HG02798 (cell line): Measurements from ENCODE around the gene CDH2.

Source experiments
- ATAC-seq: cut with Tn5 transposase; IDR thresholded peaks from one replicate; pipeline ENCODE4 v1.9.1; 2021; ENCODE audit warnings: mild to moderate bottlenecking; ENCODE audit not compliant: unreplicated experiment, poor library complexity

Gene CDH2

GRCh38 chr18:28099237-28099636 is 77.7 kb downstream of the CDH2 start:
- ATAC-seq: no peak

GRCh38 chr18:28095631-28096030 is 81.3 kb downstream of the CDH2 start:
- ATAC-seq: no peak

- no peak for ATAC-seq
Measured at GRCh38 chr18:28095041-28095440, 81.9 kb downstream of the CDH2 start.

GRCh38 chr18:28091197-28091596 is 85.7 kb downstream of the CDH2 start:
- no peak for ATAC-seq

- no peak for ATAC-seq
Measured at GRCh38 chr18:28088477-28088876, 88.5 kb downstream of the CDH2 start.

DNA sequence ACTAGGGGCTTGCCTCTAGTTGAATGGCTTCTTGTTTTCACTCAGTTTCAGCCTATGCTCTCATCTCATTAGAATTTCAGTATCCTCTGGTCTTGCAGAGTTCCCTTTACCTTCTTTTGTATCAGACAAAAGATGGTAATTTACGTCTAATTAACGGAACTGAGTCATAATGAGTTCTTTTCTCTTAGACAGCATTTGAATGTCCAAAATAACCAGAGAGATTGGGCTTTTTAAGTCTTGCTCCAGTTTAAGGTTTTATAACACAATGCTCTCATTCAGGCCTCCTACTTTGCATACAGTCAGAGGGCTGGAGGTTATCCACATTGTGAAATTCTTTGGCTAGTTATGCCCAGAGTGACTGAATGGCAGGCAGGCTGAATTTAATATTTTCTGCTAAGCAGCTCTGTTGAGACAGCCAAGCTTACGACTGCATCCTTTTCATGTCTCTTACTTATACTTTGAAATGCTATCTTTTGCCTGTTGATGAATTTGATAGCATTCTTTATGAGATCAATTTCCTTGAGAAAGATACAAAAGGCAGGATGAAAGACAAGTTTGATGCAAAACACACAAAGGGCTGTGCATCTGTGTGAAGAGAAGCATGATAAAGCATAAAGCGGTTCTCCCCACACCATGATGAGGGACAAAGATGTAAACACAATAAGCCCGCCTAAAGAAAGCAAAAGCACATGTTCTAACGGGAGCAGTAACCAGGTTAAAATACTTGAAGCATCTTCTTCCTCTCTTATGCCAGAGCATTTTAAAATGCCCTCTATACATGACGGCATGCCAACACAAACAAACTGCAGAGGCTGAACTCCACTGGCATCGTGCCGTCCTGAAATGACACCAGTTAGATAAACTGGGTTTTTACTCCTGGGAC is 90.0 kb downstream of the CDH2 start:
- ATAC-seq: no peak

DNA sequence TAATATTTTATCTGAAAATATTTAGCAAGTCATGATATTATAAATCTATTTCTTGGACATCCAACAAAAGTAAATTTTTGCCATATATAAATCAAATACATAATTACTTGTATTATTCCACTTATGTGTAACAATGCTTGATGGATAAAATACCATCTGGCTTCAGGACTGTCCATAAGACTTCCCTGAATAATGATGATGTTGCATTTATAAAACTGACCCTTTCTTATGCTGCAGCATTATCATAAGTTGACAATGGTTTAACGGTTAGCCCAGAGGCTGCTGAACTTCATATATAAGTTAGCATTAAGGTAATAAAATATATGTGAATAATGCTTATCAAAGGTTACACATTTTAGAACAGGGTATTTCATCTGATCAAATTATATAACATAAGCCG is 95.4 kb downstream of the CDH2 start:
- ATAC-seq: no peak

DNA sequence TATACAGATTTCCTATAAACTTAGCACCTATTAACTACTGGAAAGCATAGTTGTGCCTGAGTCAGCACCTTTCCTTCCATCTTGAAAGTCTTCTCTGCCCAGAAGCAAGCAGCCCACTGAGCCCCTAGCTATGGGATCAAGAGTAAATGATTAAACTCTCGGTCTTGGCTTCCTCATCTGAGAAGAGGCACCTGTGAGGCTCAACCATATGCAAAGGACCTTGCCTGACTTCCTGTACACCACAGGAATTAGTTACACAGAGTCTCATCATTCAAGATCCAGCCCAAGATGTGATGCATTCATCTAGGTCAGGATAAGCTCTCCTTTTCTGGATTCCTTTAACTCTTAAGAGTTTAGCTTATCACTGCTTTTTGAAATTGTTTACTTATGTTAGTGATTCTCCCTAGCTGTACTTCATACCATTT is 96.0 kb downstream of the CDH2 start:
- no peak for ATAC-seq

GRCh38 chr18:28079883-28080282 is 97.0 kb downstream of the CDH2 start:
- ATAC-seq: no peak

DNA sequence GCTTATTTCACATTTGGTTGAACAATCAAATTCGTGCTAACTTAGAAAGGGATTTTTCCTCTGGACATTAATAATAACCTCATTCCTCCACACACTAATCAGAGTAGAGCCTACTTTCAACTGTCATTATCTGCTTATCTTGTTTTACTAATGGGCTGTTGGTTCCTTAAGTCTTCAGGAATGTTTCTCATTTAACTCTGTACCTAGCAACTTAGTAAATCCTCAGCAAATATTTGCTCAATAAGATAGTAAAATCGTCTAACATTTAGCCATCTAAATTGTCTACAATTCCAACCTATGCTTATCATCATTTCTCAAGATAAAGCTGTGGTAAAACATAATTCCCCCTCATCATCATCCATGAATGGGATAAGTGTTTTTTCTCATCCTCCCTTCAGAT is 98.1 kb downstream of the CDH2 start:
- no peak for ATAC-seq

DNA sequence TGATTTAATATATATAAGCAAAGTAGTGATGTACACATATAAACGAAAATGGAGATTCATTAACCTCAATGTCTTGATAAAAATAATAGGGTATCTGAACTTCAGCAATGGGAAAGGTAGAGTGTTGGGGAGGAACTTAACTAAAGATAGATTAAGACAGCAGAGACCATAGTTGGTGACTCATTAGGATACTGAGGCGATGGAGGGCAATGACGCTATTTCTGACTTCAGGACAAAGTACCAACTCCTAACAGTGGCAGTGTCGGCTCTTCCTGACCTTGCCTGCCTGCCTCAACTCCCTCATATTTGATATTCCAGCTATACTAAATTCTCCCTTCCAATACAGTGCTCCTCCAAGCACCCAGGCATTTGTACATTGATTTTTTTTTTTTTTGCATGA is 98.6 kb downstream of the CDH2 start:
- no peak for ATAC-seq

DNA sequence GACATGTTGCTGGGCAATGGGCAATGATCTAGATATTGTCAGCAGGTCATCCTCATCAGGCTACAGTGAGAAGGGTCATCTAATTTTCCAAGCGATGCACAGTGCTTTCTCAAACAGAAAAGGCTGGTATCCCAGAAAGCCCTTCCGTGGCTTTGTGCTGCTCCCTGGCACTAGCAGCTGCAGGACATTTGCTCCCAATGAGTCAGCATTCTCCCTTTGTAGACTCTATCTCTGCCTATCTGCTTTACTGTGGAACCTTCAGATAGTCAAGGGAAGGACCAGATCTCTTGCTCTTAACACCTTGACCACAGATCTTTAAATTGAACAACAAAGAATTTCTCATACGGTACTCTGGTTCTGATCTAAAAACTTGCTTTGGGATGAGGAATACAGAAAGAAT is 101.4 kb downstream of the CDH2 start:
- no peak for ATAC-seq

- no peak for ATAC-seq
Measured at GRCh38 chr18:28074076-28074475, 102.9 kb downstream of the CDH2 start.

- ATAC-seq: no peak
Measured at GRCh38 chr18:28073658-28074057, 103.3 kb downstream of the CDH2 start.

DNA sequence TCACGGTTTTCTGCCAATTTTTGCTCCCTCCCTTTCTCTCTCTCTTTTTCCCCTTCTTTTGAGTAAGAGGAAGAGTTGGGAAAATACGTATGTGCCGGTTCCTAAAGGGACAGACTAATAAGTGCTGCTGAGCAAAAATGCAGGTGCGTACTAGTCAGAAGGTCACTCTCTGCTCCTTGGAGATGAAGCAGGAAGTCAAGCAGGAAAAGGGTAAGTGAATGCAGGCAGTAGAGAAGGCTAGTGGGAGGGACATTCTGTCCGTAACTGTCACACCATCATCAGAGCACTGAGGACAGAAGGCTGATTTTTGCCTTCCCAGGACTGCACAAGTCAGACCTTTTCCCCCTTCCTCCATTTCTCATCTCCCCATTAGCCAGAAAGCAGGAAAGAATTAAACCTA is 105.7 kb downstream of the CDH2 start:
- no peak for ATAC-seq

DNA sequence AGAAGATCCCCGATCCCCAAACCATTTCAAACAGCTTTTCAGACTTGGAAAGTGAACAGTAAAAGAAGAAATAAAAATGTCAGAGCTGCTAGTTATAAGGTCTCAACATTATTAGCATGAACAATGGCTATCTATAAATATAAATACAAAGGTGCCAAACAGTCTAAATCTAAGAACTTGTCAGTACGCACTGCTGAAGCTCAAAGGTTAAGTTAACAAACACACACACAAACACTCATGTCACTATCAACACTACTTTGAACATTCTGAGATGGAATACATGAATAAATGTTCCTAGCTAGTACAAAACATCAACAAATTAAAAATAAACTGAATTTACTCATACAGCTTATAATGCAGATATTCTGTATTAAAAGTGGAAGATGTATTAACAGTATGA is 108.7 kb downstream of the CDH2 start:
- no peak for ATAC-seq

GRCh38 chr18:28067346-28067745 is 109.6 kb downstream of the CDH2 start:
- ATAC-seq: no peak

DNA sequence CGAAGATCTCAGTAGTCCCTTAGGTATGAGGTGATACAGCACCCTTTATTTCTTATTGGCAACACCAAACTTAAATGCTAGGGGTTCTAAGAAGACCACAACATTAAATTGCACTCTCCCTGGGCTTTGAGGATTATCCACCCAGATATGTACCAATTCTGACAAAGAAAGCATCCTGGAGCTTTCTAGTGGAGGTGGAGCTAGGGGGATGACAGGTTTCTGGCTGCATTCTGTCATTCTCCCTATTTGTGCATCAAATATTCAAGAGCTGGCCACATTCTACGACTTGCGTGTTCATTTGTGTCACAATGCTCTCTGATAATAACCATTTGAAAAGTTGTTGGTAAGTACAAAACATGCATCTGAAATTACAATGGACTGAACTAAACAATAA is 111.1 kb downstream of the CDH2 start:
- no peak for ATAC-seq

DNA sequence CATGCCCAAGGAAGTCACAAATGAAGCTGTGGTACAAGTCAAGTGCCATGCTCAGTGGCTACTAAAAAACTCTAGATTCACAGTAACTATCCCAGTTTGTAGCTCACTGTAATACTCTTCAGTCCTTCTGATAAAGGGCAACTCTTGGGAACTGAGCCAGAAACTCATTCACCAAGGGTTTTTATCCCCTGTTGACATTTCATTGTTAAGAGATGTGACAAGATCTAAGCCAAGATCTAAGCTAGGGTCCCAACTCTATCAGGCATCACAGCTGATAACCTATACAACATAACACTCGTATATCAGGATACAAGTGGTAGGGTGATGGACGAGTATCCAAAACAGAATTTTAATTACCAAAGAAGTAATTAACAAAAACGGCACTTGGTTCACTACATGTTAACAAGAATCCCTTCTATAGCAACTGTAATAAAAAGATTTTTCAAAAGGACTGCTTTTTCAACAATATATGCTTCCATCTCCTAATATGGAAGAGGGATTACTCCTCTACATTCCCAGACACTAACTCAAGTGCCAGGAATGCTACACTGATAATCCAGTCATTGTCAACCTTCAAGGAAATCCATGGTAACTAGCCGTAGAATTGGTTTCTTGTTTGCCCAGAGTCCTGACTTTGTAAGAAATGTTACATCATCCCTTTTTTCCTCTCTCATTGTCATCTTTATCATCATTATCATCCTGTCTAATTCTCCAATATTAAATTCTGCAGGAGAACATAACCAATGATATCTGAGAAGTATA is 111.7 kb downstream of the CDH2 start:
- ATAC-seq: no peak

DNA sequence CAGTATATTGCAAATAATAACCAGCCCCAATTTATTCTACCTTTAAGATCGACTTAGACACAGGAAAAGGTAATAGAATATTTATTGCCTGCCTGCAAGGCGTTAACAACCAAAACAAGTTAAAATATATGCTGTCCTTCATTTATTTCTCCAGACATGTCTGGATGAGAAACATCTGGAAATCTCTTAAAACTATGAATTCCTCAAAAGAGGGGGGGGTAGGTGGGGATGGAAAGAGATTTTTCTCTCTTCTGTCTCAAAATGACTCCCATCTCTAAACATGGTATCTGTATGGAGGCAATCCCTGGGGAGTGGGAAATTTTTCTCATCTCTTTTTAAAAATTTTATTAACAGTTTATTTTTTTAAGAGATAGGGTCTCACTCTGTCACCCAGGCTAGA is 113.0 kb downstream of the CDH2 start:
- no peak for ATAC-seq

- ATAC-seq: no peak
Measured at GRCh38 chr18:28063271-28063761, 113.6 kb downstream of the CDH2 start.
